Neural crest cell (in vitro differentiated cells): Measurements from ENCODE around the gene AIDA. TPM values are rescaled to one million over a fixed set of nuclear protein-coding genes. Genes with fewer than 3 reads are reported as not detected.
"Not testable (repeated sequence)": the region's sequence is repeated elsewhere in the genome, so short reads cannot be mapped to it uniquely, and the experiment has no call there.

ENCODE experiments used
- DNase-seq: peaks from one replicate; pipeline ENCODE4 v3.0.0; 2021; ENCODE audit warnings: low read depth, mixed read lengths, low spot score
- H3K27ac Mint-ChIP-seq: one replicate; pipeline ENCODE4 v1.8.0; 2021; ENCODE audit warnings: mild to moderate bottlenecking, mixed read lengths; ENCODE audit not compliant: unreplicated experiment
- H3K27me3 Mint-ChIP-seq: 2 replicates; pipeline ENCODE4 v1.8.0; 2021; ENCODE audit warnings: low read depth, mild to moderate bottlenecking, mixed read lengths
- H3K36me3 Mint-ChIP-seq: 2 replicates; pipeline ENCODE4 v1.8.0; 2021; ENCODE audit warnings: low read depth, mild to moderate bottlenecking, mixed read lengths
- H3K4me1 Mint-ChIP-seq: 2 replicates; pipeline ENCODE4 v1.8.0; 2021; ENCODE audit warnings: mixed read lengths
- H3K4me3 Mint-ChIP-seq: one replicate; pipeline ENCODE4 v1.8.0; 2021; ENCODE audit warnings: mild to moderate bottlenecking, mixed read lengths
- H3K9me3 Mint-ChIP-seq: 2 replicates; pipeline ENCODE4 v1.8.0; 2021; ENCODE audit warnings: mixed read lengths
- total RNA-seq: library from RNA; stranded (reverse); gene quantifications from 2 replicates; pipeline ENCODE4 v1.2.1, GENCODE V29; 2021
- TF ChIP-seq, protein P1 (sequence below): fragments of 200-600 bp; sonication (generic); conservative IDR thresholded peaks from 2 replicates; pipeline ENCODE4 v1.5.0; 2021; ENCODE audit warnings: antibody characterized with exemption, mild to moderate bottlenecking

AIDA gene
- total RNA-seq, 1 donor from 2014 or later, result 71.6 TPM

DNA sequence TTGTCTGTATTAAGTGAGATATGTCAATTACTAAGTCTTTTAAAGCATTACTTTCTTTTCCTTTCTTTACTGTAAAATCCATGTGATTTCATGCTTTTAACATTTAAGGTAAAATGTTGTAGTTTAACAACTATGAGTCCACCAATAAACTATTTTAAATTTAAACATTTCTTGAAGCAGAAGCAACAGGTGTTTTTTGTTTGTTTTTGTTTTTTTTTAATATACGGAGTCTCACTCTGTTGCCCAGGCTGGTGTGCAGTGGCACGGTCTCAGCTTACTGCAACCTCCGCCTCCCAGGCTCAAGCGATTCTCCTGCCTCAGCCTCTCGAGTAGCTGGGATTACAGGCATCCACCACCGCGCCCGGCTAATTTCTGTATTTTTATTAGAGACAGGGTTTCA lies 15.6 kb downstream of the AIDA start:
- no peak overlapping the region for H3K4me3 Mint-ChIP-seq

DNA sequence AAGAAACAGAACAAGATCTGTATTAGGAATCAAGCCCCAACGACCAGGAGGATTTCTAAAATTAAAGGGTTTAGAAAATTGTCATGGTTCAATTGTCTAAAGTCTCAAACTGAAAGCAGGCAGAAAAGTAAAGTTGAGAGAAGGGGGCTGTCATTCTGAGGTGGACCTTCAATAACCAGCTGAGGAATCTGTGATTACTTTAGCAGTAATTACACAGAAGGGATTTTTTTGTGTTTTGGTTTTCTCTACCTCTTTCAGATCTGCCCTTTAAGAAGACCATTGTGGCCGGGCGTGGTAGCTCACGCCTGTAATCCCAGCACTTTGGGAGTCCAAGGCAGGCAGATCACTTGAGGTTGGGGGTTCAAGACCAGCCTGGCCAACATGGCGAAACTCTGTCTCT lies 17.4 kb downstream of the AIDA start:
- Mint-ChIP-seq H3K27ac (no peak overlapping the region), H3K27me3 (no peaks in the 10 kb centered on the region), H3K4me1 (no peaks in the 10 kb centered on the region), H3K9me3 (no peaks in the 10 kb centered on the region), H3K36me3 (peaks cover 5% of the 10 kb centered on the region), H3K4me3 (no peak overlapping the region)
- DNase-seq, result no peak
- TF ChIP-seq, protein P1, sequence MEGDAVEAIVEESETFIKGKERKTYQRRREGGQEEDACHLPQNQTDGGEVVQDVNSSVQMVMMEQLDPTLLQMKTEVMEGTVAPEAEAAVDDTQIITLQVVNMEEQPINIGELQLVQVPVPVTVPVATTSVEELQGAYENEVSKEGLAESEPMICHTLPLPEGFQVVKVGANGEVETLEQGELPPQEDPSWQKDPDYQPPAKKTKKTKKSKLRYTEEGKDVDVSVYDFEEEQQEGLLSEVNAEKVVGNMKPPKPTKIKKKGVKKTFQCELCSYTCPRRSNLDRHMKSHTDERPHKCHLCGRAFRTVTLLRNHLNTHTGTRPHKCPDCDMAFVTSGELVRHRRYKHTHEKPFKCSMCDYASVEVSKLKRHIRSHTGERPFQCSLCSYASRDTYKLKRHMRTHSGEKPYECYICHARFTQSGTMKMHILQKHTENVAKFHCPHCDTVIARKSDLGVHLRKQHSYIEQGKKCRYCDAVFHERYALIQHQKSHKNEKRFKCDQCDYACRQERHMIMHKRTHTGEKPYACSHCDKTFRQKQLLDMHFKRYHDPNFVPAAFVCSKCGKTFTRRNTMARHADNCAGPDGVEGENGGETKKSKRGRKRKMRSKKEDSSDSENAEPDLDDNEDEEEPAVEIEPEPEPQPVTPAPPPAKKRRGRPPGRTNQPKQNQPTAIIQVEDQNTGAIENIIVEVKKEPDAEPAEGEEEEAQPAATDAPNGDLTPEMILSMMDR, result no peak

More for the DNA sequence above, 15.6 kb downstream of the AIDA start:
- H3K27ac Mint-ChIP-seq, result no peak overlapping the region
- H3K9me3 Mint-ChIP-seq, result no peaks in the 10 kb centered on the region
- no peaks in the 10 kb centered on the region for H3K27me3 Mint-ChIP-seq
- H3K36me3 Mint-ChIP-seq, result peaks cover 7% of the 10 kb centered on the region
- no peak for DNase-seq
- no peaks in the 10 kb centered on the region for H3K4me1 Mint-ChIP-seq
- TF ChIP-seq, protein P1, result no peak

DNA sequence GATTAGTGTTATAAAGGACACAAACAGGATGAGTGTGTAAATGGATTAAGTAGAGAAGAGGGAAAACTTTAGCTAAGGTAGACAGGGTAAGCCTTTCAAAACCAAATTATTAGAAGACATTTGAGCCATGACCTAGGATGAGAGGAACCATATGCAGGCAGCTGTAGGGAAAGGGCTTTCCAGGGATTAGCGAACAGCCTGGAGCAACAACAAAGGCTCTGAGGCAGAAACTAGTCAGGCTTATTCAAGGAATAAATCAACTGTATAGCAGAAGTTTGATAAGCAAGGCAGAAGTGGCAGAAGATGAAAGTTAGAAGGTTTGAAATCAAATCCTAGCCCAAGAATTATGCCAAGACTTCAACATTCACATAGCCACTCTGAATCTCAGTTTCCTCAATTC lies 21.3 kb downstream of the AIDA start:
- H3K4me1 Mint-ChIP-seq, result no peaks in the 10 kb centered on the region
- no peak for DNase-seq
- TF ChIP-seq, protein P1, result no peak
- H3K9me3 Mint-ChIP-seq, result no peaks in the 10 kb centered on the region
- peaks cover 3% of the 10 kb centered on the region for H3K36me3 Mint-ChIP-seq
- H3K4me3 Mint-ChIP-seq, result no peak overlapping the region
- H3K27me3 Mint-ChIP-seq, result no peaks in the 10 kb centered on the region
- no peak overlapping the region for H3K27ac Mint-ChIP-seq

DNA sequence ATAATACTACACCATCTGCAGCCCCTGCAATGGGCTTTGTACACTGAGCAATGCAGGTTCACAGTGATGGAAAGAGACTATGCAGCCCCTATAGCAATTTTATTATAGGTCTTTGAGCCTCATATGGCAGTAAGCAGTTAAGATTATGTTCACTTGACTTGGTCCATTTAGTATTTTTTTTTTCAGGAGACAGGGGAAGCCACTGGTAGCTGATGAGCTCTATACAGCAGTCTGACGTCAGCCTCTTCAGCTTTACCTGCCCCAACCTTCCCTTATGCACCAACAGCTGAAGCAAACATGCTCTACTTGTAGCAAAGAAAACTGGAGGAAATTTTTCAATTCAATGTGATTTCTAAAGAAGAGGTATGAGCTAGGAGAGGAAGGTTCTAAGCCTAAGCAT lies 32.2 kb downstream of the AIDA start:
- no peak for DNase-seq
- no peak overlapping the region for H3K27ac Mint-ChIP-seq
- no peaks in the 10 kb centered on the region for H3K9me3 Mint-ChIP-seq
- H3K36me3 Mint-ChIP-seq, result peaks cover 5% of the 10 kb centered on the region
- H3K27me3 Mint-ChIP-seq, result no peaks in the 10 kb centered on the region
- no peaks in the 10 kb centered on the region for H3K4me1 Mint-ChIP-seq
- no peak overlapping the region for H3K4me3 Mint-ChIP-seq
- TF ChIP-seq, protein P1, result no peak

DNA sequence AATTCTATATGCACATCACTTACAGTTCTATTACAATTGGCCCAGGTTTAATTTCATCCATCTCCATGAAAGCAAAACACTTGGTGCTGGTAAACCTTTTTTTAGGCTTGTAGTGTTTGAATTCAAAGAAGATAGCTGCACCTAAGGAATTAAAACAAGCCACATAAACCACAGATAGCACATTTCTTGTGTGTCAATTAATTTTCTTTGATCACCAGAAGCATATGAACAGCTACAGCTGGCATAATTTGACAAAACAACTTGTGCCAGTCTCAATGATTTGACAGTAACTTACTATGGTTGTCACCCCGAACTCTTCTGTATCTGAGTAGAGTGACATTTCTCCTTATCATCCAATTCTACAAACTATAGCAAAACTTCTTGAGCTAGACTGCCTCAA lies 42.2 kb downstream of the AIDA start:
- H3K27me3 Mint-ChIP-seq, result no peaks in the 10 kb centered on the region
- H3K27ac Mint-ChIP-seq, result no peak overlapping the region
- no peak for DNase-seq
- H3K4me3 Mint-ChIP-seq, result no peak overlapping the region
- H3K9me3 Mint-ChIP-seq, result no peaks in the 10 kb centered on the region
- H3K4me1 Mint-ChIP-seq, result no peaks in the 10 kb centered on the region
- TF ChIP-seq, protein P1, result no peak
- H3K36me3 Mint-ChIP-seq, result peaks cover 10% of the 10 kb centered on the region

DNA sequence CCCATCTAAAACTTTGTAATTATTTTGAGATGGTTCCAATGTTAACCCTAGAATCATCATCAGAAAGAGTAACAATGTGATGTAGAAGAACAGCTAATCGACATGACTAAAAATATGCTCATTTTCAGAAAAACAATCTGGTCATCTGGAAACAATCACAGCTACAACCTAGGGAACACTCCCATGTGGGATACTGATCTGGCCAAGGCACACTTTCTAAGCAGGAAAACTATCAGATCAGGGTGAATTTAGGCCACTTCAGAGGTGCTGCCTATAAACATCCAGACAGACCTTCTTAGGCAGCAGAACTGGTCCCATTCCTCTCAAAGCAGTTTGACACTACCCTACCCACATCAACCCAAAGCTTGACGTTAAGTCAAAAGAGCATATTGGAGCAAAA lies 43.2 kb downstream of the AIDA start:
- not testable (repeated sequence) for H3K9me3 Mint-ChIP-seq, H3K4me3 Mint-ChIP-seq, H3K27me3 Mint-ChIP-seq, H3K36me3 Mint-ChIP-seq, H3K4me1 Mint-ChIP-seq, H3K27ac Mint-ChIP-seq, DNase-seq

DNA sequence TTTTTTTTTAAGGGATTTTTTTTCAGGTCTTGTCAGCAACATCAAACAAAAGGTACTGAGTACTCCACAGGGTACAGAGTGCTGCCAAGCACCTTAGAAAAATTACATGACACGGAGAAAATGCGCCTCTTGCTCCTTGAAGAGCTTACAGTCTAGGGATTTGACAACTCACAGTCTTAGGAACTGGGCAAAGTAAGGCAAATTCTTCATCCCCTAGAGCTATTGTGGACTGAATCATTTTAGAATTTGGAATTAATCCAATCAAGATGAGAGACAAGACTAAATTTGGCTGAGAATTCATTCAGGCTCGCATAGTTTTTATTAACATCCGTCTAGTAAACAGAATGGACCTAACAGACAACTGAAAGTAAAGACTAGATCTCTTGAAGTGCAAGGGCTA lies 44.1 kb downstream of the AIDA start:
- not testable (repeated sequence) for DNase-seq, H3K27me3 Mint-ChIP-seq, H3K27ac Mint-ChIP-seq, H3K4me3 Mint-ChIP-seq, H3K9me3 Mint-ChIP-seq, H3K4me1 Mint-ChIP-seq, H3K36me3 Mint-ChIP-seq
